Measurements from ENCODE around the gene DNMT3A.
A peak's percentile ranks its signal among the peaks of the same experiment; 100 is the strongest.

DNMT3A gene

GRCh38 chr2:25341753-25342371, at the start of gene DNMT3A:
Gene DNMT3A, minus strand, starts transcription at chr2:25341925. Its CDS starts 27,941 bp downstream, at chr2:25313984.
- peak within 1 kb of the TSS; percentile 58 to 62 for H3K4me3 ChIP-seq (replicated peaks in 1 of 2; ENCODE audit: low read depth in 2 of 2, low read length in 2 of 2)
- TF ChIP-seq CTCF (IDR thresholded peaks at IDR 0.05; ENCODE audit: low read depth, low read length) = no peak
- DNase-seq (ENCODE audit: low read depth in 2 of 2) = peak; percentile 55 to 81

- H3K4me3 ChIP-seq (replicated peaks in 1 of 2; ENCODE audit: low read depth in 2 of 2, low read length in 2 of 2) = no peak overlapping the region
- TF ChIP-seq CTCF (IDR thresholded peaks at IDR 0.05; ENCODE audit: low read depth, low read length) = no peak
- no peak for DNase-seq (ENCODE audit: low read depth in 2 of 2)
These were observed 47.4 kb upstream of the DNMT3A start for GRCh38 chr2:25389161-25389560.

- no peak for DNase-seq (ENCODE audit: low read depth in 2 of 2)
- no peak overlapping the region for H3K4me3 ChIP-seq (replicated peaks in 1 of 2; ENCODE audit: low read depth in 2 of 2, low read length in 2 of 2)
- TF ChIP-seq CTCF (IDR thresholded peaks at IDR 0.05; ENCODE audit: low read depth, low read length) = no peak
These were observed 46.8 kb upstream of the DNMT3A start for GRCh38 chr2:25388491-25388890.

- H3K4me3 ChIP-seq (replicated peaks in 1 of 2; ENCODE audit: low read depth in 2 of 2, low read length in 2 of 2) = no peak overlapping the region
- DNase-seq (ENCODE audit: low read depth in 2 of 2) = no peak
- no peak for TF ChIP-seq CTCF (IDR thresholded peaks at IDR 0.05; ENCODE audit: low read depth, low read length)
These were observed 46.2 kb upstream of the DNMT3A start for GRCh38 chr2:25387876-25388449.

GRCh38 chr2:25386971-25387875, 45.5 kb upstream of the DNMT3A start:
- TF ChIP-seq CTCF (IDR thresholded peaks at IDR 0.05; ENCODE audit: low read depth, low read length) = no peak

GRCh38 chr2:25385910-25386309, 44.2 kb upstream of the DNMT3A start:
- no peak for DNase-seq (ENCODE audit: low read depth in 2 of 2)
- no peak for TF ChIP-seq CTCF (IDR thresholded peaks at IDR 0.05; ENCODE audit: low read depth, low read length)
- no peak overlapping the region for H3K4me3 ChIP-seq (replicated peaks in 1 of 2; ENCODE audit: low read depth in 2 of 2, low read length in 2 of 2)

More at GRCh38 chr2:25386971-25387875, 45.5 kb upstream of the DNMT3A start:
- H3K4me3 ChIP-seq (replicated peaks in 1 of 2; ENCODE audit: low read depth in 2 of 2, low read length in 2 of 2) = no peak overlapping the region
- DNase-seq (ENCODE audit: low read depth in 2 of 2) = no peak
